Suppressor macrophage treated with lipopolysaccharide for 4 hours (primary cell): ENCODE measurements around the gene G3BP1.
"Not testable (repeated sequence)": the region's sequence is repeated elsewhere in the genome, so short reads cannot be mapped to it uniquely, and the experiment has no call there.

Experiments
- DNase-seq: peaks from one replicate; pipeline ENCODE4 v3.0.0-alpha.2; 2020

The G3BP1 gene

DNA sequence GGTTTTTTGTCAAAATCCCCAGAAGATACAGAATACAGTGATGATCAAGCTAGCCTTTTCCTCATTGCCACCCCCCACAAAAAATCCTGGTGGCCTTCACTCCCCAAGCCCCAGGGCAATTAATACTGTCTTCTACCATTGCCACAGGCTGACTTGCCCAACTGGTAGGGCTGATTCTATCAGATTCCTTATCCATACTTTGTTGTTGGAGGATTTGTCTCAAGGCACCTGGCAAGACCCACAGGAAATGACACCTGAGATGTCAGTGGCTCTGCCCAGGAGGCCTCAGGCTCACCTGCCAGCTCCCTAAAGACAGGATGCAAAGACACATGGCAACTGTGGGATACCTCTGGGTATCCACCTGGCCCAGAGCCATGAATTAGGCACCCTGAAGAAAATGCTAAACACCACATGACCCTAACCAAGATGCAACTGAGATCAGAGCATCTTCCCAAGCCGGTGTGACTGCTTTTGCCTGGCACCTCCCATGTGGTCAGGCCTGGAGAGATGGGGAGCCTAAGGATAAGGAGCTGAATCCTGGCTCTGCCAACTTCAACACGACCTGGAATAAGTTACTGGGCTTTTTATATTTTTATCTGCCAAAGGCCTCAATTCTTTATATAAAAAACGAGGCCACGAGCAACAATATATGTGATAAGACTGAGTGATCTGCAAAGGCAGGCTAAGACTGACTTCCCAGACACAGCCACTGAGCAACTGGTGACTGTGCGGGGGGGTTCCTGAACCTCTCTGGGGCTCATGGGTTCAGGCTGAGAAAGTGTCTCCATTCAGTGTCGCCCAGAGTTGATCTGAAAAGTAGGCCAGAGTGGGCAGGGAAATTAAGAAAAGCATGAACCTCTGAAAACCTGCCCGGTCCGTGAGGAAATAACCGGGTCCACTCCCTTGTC lies 14.3 kb upstream of the G3BP1 start:
- DNase-seq = no peak

GRCh38 chr5:151758141-151758429 lies 13.7 kb upstream of the G3BP1 start:
- peak; percentile 36 for DNase-seq

DNA sequence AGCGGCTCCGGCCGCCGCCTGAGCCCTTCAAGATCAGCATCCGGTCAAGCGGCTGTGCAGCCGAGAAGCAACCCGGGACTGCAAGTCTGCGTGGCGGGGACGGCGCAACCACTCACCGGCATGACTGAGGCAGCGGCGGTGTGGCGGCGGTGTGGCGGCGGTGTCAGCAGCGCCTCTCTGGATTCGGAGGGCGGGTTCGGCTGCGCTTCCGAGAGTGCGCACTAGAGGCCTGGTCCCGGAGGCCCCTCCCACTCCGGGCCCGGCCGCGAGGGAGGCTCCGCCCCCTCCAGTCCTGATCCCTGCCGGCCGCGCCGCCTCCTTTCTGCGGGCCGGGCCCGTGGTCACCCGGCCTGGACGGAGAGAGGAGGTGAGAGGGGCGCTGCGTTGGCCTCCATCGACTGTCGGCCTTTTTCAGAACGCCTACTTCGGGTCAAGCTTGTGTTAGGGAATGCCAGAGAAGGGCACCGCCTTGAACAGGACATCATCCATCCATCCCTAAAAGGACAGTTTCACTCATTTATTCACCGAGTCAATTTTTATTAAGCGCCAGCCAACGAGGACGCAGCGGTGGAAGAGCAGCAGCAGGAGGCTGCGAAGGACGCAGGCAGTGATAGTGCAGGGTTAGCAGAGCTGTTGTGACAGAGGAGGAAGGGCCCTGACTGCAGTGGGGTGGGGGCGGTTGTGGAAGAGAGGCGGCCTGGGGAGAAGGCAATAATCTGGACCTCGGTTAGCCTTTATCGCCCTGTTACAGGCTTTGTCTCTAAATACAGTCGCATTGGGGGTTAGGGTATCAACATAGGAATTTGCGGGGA lies 13.1 kb upstream of the G3BP1 start, which contains the start of gene ATOX1:
ATOX1 (minus strand) TSS at position 202 of the 812 bp plus-strand sequence; CDS start at position 122, 80 bp downstream.
- DNase-seq = peak; percentile 97

DNA sequence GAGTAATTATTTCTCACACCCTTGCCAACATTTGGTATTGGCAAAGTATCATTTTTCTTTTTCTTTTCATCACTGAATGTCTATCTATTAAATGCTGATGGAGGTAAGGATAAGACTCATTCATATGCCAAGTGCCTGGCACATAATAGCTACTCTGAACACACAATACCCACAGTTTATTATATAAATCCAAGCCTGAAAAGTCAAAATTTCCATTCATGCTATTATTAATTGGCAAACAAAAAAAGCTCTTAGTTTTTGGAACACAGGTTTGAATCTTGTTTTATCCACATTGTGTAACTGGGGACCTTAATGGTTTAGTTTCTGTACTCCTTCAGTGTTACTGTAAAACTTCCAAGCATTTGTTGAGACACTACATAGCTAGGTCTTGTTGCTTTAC lies 7.0 kb upstream of the G3BP1 start:
- DNase-seq = no peak

GRCh38 chr5:151766975-151767374 lies 4.8 kb upstream of the G3BP1 start:
- no peak for DNase-seq

DNA sequence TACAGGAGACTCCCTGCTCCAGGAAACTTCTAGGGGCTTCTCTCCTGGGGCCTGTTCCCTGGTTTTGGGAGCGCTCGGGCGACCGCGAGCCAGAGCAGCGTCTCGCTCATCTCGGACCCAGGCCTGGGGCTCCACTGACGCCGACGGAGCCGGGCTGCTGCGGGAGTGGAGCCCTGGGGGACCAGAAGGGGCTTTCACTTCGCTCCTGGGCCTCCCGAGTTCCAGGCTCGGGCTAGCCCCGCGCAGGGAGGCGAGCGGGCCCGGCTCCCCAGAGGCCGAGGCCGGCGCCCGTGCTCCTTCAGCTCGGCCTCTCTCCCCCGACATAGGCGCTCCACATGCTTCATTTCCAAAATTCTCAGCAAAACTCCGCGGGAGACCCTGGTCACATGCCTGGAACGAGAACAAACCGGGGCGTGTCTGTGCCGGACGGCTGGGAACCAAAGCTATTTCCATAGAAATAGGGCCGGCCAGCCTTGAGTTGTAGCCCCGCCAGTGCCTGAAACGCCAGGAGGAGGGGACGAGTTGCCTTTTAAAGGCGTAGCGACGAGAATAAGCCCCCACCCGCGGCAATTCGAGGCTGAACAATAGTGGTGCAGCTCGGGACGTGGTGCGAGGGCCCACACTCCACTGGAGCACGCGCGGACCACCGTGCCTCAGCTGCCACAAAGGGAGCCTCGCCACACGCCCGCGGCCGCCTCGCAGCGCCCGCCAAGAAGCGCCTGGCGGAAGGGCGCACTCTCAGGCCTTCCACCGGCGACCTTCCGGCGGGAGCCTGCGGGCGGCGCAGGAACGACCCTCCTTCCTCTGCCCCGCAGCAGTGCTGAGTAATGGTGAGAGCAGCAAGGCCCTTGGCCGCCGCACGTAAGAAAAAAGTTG lies 1.1 kb upstream of the G3BP1 start:
- DNase-seq = peak; percentile 52

GRCh38 chr5:151772029-151772845 lies 483 bp downstream of the G3BP1 start:
- peak; percentile 38 for DNase-seq

- peak; percentile 49 for DNase-seq
Observed at GRCh38 chr5:151772846-151773561, 1.2 kb downstream of the G3BP1 start.

DNA sequence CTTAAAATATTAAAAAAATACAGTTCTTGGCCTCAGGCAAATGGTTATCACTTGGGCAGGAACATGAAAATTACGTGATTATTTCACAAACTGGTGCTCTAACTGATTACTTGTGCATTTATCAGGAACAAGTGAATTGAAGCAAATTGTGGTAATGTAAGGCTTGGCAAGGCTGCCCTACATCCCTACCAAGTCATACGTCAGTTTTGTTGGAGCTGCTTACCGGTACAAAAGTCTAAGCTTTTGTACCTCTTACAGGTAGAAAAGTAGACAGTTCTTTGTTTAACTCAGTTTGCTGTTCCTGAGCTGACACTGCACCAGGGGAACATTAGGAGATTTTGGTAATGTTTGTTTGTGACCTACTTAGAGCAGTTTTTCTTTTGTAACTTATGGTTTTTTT lies 2.2 kb downstream of the G3BP1 start:
- DNase-seq = peak; percentile 12

DNA sequence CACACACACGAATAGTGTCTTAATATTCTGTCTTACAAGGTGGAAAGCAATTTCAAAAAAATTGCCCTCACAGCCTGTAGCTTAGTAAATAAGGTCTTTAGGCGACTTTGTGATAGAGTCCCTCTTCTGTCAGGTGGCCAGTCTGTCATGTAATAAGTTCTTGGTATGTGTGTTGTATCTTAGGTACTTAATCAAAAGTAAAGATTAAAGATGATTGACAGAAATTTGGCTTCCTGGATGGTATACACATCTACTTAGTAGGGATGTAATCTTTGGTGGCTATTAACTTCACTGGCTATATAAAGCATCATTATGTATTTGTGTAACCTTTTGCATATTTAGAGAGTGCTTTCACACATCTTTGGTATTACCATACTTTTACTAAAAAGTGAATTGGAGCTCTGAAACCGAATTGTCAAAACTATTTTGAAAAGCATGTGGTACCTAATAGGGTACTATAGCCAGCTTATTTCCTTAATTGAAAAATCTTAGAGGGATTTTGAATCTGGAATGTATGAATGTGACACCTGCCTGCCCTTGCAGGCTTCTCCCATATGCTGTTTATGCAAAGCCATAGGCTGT lies 3.4 kb downstream of the G3BP1 start:
- DNase-seq = no peak

- no peak for DNase-seq
Observed at GRCh38 chr5:151779531-151780125, 7.9 kb downstream of the G3BP1 start.

DNA sequence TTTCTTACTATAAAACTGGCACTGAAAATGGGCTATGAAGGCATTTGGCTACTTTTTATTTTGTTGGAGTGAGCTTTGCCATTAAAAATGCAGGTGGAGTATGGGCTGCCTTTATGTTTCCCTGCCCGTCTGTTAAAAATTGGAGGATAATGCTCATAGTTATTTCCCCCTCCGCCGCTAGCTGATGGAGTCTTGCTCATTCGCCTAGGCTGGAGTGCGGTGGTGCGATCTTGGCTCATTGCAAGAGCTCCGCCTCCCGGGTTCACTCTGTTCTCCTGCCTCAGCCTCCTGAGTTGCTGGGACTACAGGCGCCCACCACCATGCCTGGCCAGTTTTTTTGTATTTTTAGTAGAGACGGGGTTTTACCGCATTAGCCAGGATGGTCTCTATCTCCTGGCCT lies 8.6 kb downstream of the G3BP1 start:
- DNase-seq = no peak

DNA sequence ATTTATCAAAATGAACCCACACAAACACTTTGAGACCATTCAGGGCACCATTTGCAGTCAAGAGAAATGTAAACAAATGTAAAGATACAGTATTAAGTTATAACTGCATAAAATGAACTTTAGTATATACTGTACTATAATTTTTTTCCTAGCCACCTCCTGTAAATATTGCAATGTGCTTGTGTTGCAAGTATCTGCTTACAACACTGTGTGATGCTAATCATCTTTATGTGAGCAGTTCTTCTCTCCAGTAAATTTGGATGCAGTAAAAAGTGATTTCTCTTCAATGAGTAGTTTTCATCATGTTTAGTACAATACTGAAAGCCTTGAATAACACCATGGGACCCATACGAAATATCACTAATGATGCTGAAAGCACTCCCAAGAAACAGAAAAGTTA lies 9.4 kb downstream of the G3BP1 start:
- DNase-seq = peak; percentile 16

DNA sequence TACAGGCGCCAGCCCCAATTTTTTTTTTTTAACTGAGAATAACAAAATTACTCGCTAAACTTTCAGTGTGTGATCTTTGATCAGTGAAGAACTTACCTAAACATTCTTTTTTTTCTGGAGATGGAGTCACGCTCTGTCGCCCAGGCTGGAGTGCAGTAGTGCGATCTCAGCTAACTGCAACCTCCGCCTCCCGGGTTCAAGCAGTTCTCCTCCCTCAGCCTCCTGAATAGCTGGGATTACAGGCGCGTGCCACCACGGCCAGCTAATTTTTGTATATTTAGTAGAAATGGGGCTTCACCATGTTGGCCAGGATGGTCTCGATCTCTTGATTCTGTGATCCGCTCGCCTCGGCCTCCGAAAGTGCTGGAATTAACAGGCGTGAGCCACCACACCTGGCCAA lies 11.9 kb downstream of the G3BP1 start:
- DNase-seq = not testable (repeated sequence)

GRCh38 chr5:151784141-151784540 lies 12.4 kb downstream of the G3BP1 start:
- DNase-seq = no peak

DNA sequence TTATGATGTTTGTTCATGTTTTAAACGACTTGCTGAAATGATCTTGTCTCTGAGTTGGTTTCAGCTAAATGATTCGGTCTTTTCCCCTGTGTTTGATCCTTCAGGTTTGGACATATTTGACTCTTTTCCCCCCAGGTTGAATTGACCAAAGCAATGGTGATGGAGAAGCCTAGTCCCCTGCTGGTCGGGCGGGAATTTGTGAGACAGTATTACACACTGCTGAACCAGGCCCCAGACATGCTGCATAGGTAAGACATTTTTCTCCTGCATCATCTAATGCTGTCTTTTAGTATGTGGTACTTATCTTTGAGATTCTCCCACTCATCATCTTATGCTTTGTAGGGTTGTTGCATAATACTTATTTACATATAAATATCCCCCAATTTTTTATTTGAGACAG lies 14.7 kb downstream of the G3BP1 start:
- DNase-seq = no peak

DNA sequence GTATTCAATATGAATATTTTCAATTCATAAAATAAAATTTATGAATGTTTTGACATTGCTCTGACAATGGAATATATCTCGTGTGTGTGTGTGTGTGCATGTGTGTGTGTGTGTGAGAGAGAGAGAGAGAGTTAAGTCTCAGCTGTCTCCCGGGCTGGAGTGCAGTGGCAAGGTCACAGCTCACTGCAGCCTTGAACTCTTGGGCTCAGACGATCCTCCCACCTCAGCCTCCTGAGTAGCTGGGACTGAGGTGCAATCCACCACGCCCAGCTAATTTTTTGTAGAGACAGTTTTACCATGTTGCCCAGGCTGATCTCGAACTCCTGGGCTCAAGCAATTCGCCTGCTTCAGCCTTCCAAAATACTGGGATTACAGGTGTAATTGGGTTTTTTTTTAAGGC lies 16.1 kb downstream of the G3BP1 start:
- DNase-seq = no peak

DNA sequence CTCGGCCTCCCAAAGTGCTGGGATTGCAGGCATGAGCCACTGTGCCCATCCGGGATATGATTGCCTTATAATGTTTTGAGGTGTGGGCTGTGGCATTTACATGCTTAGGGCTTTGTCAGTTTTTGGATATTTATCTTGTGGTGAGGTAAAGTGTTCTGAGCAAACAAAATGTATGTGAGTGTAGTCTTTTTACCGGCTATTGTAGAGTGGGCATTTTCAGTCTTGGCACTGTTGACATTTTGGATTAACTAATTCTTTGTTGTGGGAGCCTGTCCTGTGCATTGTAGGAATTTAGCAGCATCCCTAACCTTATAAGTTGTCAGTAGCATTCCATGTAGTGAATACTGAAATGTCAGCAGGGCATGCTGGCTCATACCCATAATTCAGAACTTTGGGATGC lies 21.6 kb downstream of the G3BP1 start:
- DNase-seq = no peak

GRCh38 chr5:151795426-151795825 lies 23.7 kb downstream of the G3BP1 start:
- DNase-seq = no peak

DNA sequence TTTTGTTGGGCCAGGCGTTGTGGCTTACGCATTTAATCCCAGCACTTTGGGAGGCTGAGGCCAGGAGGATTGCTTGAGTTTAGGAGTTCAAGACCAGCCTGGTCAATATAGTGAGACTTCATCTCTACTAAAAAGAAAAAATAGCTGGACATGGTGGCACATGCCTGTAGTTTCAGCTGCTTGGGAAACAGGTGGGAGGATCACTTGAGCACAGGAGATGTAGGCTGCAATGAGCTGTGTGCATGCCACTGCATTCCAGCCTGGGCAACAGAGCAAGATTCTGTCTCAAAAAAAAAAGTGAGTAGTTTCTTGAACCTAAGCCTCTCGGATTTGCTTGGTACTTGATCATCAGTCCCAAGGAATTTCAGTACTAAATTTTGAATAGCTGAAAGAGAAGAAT lies 26.9 kb downstream of the G3BP1 start:
- DNase-seq = no peak

DNA sequence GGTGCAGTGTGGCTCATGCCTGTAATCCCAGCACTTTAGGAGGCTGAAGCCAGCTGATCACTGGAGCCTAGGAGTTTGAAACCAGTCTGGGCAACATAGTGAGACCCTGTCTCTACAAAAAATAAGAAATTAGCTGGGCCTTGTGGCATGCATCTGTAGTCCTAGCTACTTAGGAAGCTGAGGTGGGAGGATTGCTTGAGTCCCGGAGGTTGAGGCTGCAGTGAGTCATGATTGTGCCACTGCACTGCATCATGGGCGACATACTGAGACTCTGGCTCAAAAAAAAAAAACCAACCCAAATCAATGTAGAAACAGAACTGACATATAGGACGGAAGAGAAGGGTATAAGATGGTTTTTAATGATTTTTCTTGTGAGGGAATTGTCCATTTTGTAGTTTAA lies 27.7 kb downstream of the G3BP1 start:
- DNase-seq = peak; percentile 19
